Transverse colon (tissue), 4 donors: ENCODE measurements around the gene TRPM2. TPM values are rescaled to one million over a fixed set of nuclear protein-coding genes. Genes with fewer than 3 reads are reported as not detected.

Experiments used
- DNase-seq: peaks from one replicate; pipeline ENCODE4 v3.0.0-alpha.2; 2019
- H3K27ac ChIP-seq, 4 donors: fragments of 200-600 bp; sonication (generic); 2 replicates each; pipeline ENCODE4 v1.5.1; 2016 to 2018; ENCODE audit warnings: inconsistent platforms in 4 of 4
- H3K27me3 ChIP-seq: fragments of 200-600 bp; sonication (generic); 2 replicates; pipeline ENCODE4 v1.5.1; 2017; ENCODE audit warnings: inconsistent platforms
- H3K36me3 ChIP-seq, 4 donors: fragments of 200-600 bp; sonication (generic); 2 replicates each; pipeline ENCODE4 v1.5.1; 2017 to 2019; ENCODE audit warnings: inconsistent platforms in 4 of 4
- H3K4me1 ChIP-seq, 4 donors: fragments of 200-600 bp; sonication (generic); 2 replicates each; pipeline ENCODE4 v1.5.1; 2017 to 2020; ENCODE audit warnings: inconsistent platforms in 4 of 4
- H3K4me3 ChIP-seq, 4 donors: fragments of 200-600 bp; sonication (generic); 1 replicate in 1 of 4; 2 replicates in 3 of 4; pipeline versions ENCODE4 v1.5.1 to v1.6.1; 2017 to 2019; ENCODE audit warnings: inconsistent platforms in 4 of 4
- H3K9me3 ChIP-seq, 2 donors: fragments of 200-600 bp; sonication (generic); 2 replicates each; pipeline ENCODE4 v1.5.1; 2017 to 2019; ENCODE audit warnings: inconsistent platforms in 2 of 2
- CTCF ChIP-seq, 5 experiments: fragments of 200-600 bp in 3 of 5; fragments of 450-650 bp in 2 of 5; sonication (generic) in 3 of 5; IDR thresholded peaks; 1 replicate in 2 of 5; 2 replicates in 3 of 5; pipeline ENCODE4 v1.5.1; 2016 to 2017; ENCODE audit warnings: antibody characterized with exemption in 5 of 5, inconsistent platforms in 3 of 5, mild to moderate bottlenecking in 2 of 5, moderate library complexity in 1 of 5
- EP300 ChIP-seq: sonication (generic); formaldehyde crosslinking; IDR thresholded peaks from one replicate; pipeline ENCODE4 v1.6.1; 2017; ENCODE audit warnings: antibody characterized with exemption, low read depth
- POLR2A ChIP-seq: fragments of 450-650 bp; IDR thresholded peaks from one replicate; pipeline ENCODE4 v1.6.1; 2016; ENCODE audit warnings: antibody characterized with exemption, mild to moderate bottlenecking, moderate library complexity
- POLR2AphosphoS5 ChIP-seq, 3 donors: sonication (generic); formaldehyde crosslinking; IDR thresholded peaks; one replicate each; pipeline ENCODE4 v1.6.1; 2016; ENCODE audit warnings: antibody characterized with exemption in 3 of 3
- WGBS, 2 donors: methylation state at CpG; one replicate each; pipeline ENCODE4 v1.1.5; 2018; ENCODE audit warnings: low coverage in 1 of 2; 5-methylcytosine and 5-hydroxymethylcytosine counted together
- in situ Hi-C, 4 donors: fragments of 200-750 bp; cut with MboI; loops; one replicate each; pipeline versions ENCODE4 v1.15.0 to v1.15.1; 2017; ENCODE audit warnings: low sequenced_read_pairs in 3 of 4, low pct_ligation_motif_present in 1 of 4, low pct_unique_long_range_greater_than_20kb in 1 of 4
- intact Hi-C: fragments of 100-400 bp; cut with DNase I; formaldehyde crosslinking; loops from one replicate; pipeline ENCODE4 v1.15.1; 2023; ENCODE audit warnings: low total_unique reads
- total RNA-seq, 4 donors: library from RNA; depleted of rRNA; stranded (reverse); fragments of >200 nt; gene quantifications; one replicate each; pipeline ENCODE4 v1.1.0, GENCODE V29; 2016

Gene TRPM2
- total RNA-seq, 4 donors from 2014 or later: 2.3 to 2.9 (median 2.6) TPM; not detected in 1

GRCh38 chr21:44449473-44450363, 96.3 kb downstream of the TRPM2 start:
- Histone ChIP-seq H3K4me3 (no peak overlapping the region), H3K27me3 (peaks cover 24% of the 10 kb centered on the region), H3K27ac (no peak overlapping the region), H3K4me1 (no peaks in the 10 kb centered on the region), H3K9me3 (no peaks in the 10 kb centered on the region), H3K36me3 (no peaks in the 10 kb centered on the region)
- no peak for TF ChIP-seq POLR2AphosphoS5 (IDR thresholded peaks at IDR 0.05)
- no peak for TF ChIP-seq EP300
- no peak for TF ChIP-seq POLR2A
- TF ChIP-seq CTCF (IDR thresholded peaks at IDR 0.05): no peak
- intact Hi-C loops: loop anchor here (10.0 kb wide), 1 partner anchor 115 kb away; the partner anchor contains the start of gene CFAP410
- DNase-seq: no peak
- 54 to 56% methylated on average over 7 to 27 of the region's 28 CpGs for WGBS, 2 donors
- in situ Hi-C loops: loop anchor here in 2 of 4 donors (10.0 to 25.0 kb wide), 2 partner anchors 105 to 187 kb away; partner anchors contain the start of gene DNMT3L (in 1 of the 2)

GRCh38 chr21:44450402-44450801, 97.0 kb downstream of the TRPM2 start:
- peaks cover 22% of the 10 kb centered on the region for H3K27me3 ChIP-seq
- TF ChIP-seq POLR2A (no peak), EP300 (no peak), CTCF (IDR thresholded peaks at IDR 0.05) (no peak)
- H3K4me3 ChIP-seq: no peak overlapping the region
- no peaks in the 10 kb centered on the region for H3K36me3 ChIP-seq
- H3K9me3 ChIP-seq: no peaks in the 10 kb centered on the region
- 29 to 69% methylated on average over 1 to 13 of the region's 14 CpGs for WGBS, 2 donors
- intact Hi-C loops: loop anchor here (10.0 kb wide), 1 partner anchor 116 kb away; the partner anchor contains the start of gene CFAP410
- H3K27ac ChIP-seq: no peak overlapping the region
- no peak for DNase-seq
- peaks cover 0 to 4% (median 1%) of the 10 kb centered on the region in 4 donors for H3K4me1 ChIP-seq
- in situ Hi-C loops: loop anchor here in 2 of 4 donors (10.0 to 25.0 kb wide), 2 partner anchors 106 to 188 kb away; partner anchors contain the start of gene DNMT3L (in 1 of the 2)

GRCh38 chr21:44450999-44451398, 97.6 kb downstream of the TRPM2 start:
- DNase-seq: no peak
- peaks cover 20% of the 10 kb centered on the region for H3K27me3 ChIP-seq
- intact Hi-C loops: loop anchor here (10.0 kb wide), 1 partner anchor 116 kb away; the partner anchor contains the start of gene CFAP410
- H3K9me3 ChIP-seq: no peaks in the 10 kb centered on the region
- in situ Hi-C loops: loop anchor here in 2 of 4 donors (10.0 to 25.0 kb wide), 2 partner anchors 106 to 189 kb away; partner anchors contain the start of gene DNMT3L (in 1 of the 2)
- no peak overlapping the region for H3K4me3 ChIP-seq
- H3K36me3 ChIP-seq: no peaks in the 10 kb centered on the region
- TF ChIP-seq POLR2AphosphoS5 (IDR thresholded peaks at IDR 0.05): no peak
- no peak for TF ChIP-seq EP300
- TF ChIP-seq POLR2A: no peak
- TF ChIP-seq CTCF (IDR thresholded peaks at IDR 0.05): no peak
- H3K4me1 ChIP-seq: peaks cover 0 to 6% (median 3%) of the 10 kb centered on the region in 4 donors
- 73 to 83% methylated on average over 3 to 14 of the region's 14 CpGs for WGBS, 2 donors
- H3K27ac ChIP-seq: no peak overlapping the region

DNA sequence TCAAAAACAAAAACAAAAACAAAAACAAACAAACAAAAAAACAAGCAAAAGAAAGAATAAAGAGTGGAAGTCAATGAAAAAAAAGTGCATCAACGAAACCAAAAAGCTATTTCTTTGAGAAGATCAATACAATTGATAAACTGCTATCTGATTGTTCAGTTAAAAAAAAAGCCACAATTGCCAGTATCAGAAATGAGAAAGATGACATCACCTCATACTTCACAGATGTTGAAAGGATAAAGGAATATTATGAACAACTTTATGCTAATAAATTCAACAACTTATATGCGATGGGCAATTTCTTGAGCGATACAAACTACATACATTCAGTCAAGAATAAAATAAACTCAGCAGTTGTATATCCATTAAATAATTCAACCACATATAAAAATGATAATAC, 99.7 kb downstream of the TRPM2 start:
- peaks cover 0 to 10% (median 7%) of the 10 kb centered on the region in 4 donors for H3K4me1 ChIP-seq
- H3K4me3 ChIP-seq: no peak overlapping the region
- in situ Hi-C loops: loop anchor here in 2 of 4 donors (10.0 to 25.0 kb wide), 2 partner anchors 108 to 191 kb away; partner anchors contain the start of gene DNMT3L (in 1 of the 2)
- no peaks in the 10 kb centered on the region for H3K36me3 ChIP-seq
- intact Hi-C loops: loop anchor here (10.0 kb wide), 1 partner anchor 118 kb away; the partner anchor contains the start of gene CFAP410
- no peaks in the 10 kb centered on the region for H3K9me3 ChIP-seq
- no peak for DNase-seq
- H3K27ac ChIP-seq: no peak overlapping the region
- 79 to 86% methylated on average over 3 of the region's 3 CpGs for WGBS, 2 donors
- no peak for TF ChIP-seq POLR2AphosphoS5 (IDR thresholded peaks at IDR 0.05)
- no peak for TF ChIP-seq EP300
- TF ChIP-seq CTCF (IDR thresholded peaks at IDR 0.05): no peak
- peaks cover 15% of the 10 kb centered on the region for H3K27me3 ChIP-seq
